Hematopoietic multipotent progenitor cell treated with erythropoietin and hydrocortisone succinate and interleukin-3 and kit ligand, for 15 days (in vitro differentiated cells): Measurements from ENCODE around the gene XPNPEP3.
"Not testable (repeated sequence)": the region's sequence is repeated elsewhere in the genome, so short reads cannot be mapped to it uniquely, and the experiment has no call there.

Experiments
- DNase-seq: peaks from one replicate; pipeline ENCODE4 v3.0.0-alpha.2; 2015; ENCODE audit warnings: low spot score

The XPNPEP3 gene

GRCh38 chr22:40856513-40857308 is at the start of gene XPNPEP3, which contains the start of gene ST13:
Gene XPNPEP3 (plus strand): TSS chr22:40857148. CDS start chr22:40857182, 34 bp downstream.
Gene ST13 (minus strand): TSS chr22:40856639. CDS start chr22:40856540, 99 bp downstream.
- peak; percentile 98 for DNase-seq

- no peak for DNase-seq
Observed at GRCh38 chr22:40808018-40808841, 48.7 kb upstream of the XPNPEP3 start.

GRCh38 chr22:40813912-40814315 is 43.0 kb upstream of the XPNPEP3 start:
- DNase-seq = peak; percentile 80

GRCh38 chr22:40817737-40818136 is 39.2 kb upstream of the XPNPEP3 start:
- DNase-seq = no peak

GRCh38 chr22:40818192-40818746 is 38.7 kb upstream of the XPNPEP3 start:
- no peak for DNase-seq

GRCh38 chr22:40818747-40819598 is 38.0 kb upstream of the XPNPEP3 start, which contains the start of gene SLC25A17:
Gene SLC25A17 (minus strand): TSS chr22:40819346. CDS start chr22:40819248, 98 bp downstream.
- DNase-seq = peak; percentile 89

- DNase-seq = no peak
Observed at GRCh38 chr22:40819599-40820140, 37.3 kb upstream of the XPNPEP3 start.

GRCh38 chr22:40823426-40823825 is 33.5 kb upstream of the XPNPEP3 start:
- no peak for DNase-seq

GRCh38 chr22:40826292-40826691 is 30.7 kb upstream of the XPNPEP3 start:
- not testable (repeated sequence) for DNase-seq

- DNase-seq = no peak
Observed at GRCh38 chr22:40826984-40827741, 29.8 kb upstream of the XPNPEP3 start.

- no peak for DNase-seq
Observed at GRCh38 chr22:40829131-40829530, 27.8 kb upstream of the XPNPEP3 start.

- DNase-seq = no peak
Observed at GRCh38 chr22:40834619-40835018, 22.3 kb upstream of the XPNPEP3 start.

GRCh38 chr22:40838486-40838885 is 18.5 kb upstream of the XPNPEP3 start:
- no peak for DNase-seq

- no peak for DNase-seq
Observed at GRCh38 chr22:40844951-40845350, 12.0 kb upstream of the XPNPEP3 start.

GRCh38 chr22:40845816-40846215 is 11.1 kb upstream of the XPNPEP3 start:
- not testable (repeated sequence) for DNase-seq

- no peak for DNase-seq
Observed at GRCh38 chr22:40853333-40853732, 3.6 kb upstream of the XPNPEP3 start.

- peak; percentile 30 for DNase-seq
Observed at GRCh38 chr22:40853961-40854360, 3.0 kb upstream of the XPNPEP3 start.

GRCh38 chr22:40855071-40855978 is 1.6 kb upstream of the XPNPEP3 start:
- DNase-seq = peak; percentile 86

- DNase-seq = no peak
Observed at GRCh38 chr22:40855979-40856512, 902 bp upstream of the XPNPEP3 start.
